Effector memory CD8-positive, alpha-beta T cell (primary cell): Measurements from ENCODE around the gene FXYD5.

ENCODE experiments used
- ATAC-seq: fragments of 150-1000 bp; cut with Tn5 transposase; replicated peaks from 2 replicates; pipeline ENCODE4 v1.10.0; 2021; ENCODE audit warnings: mild to moderate bottlenecking, moderate library complexity
- DNase-seq, 3 experiments: peaks; one replicate each; pipeline ENCODE4 v3.0.0; 2021
- H3K27ac Mint-ChIP-seq, 2 donors: one replicate each; pipeline ENCODE4 v1.8.0; 2022; ENCODE audit warnings: mild to moderate bottlenecking in 2 of 2, mixed read lengths in 2 of 2, moderate library complexity in 2 of 2
- H3K27me3 Mint-ChIP-seq, 2 donors: one replicate each; pipeline ENCODE4 v1.8.0; 2022; ENCODE audit warnings: mixed read lengths in 2 of 2
- H3K36me3 Mint-ChIP-seq: one replicate; pipeline ENCODE4 v1.8.0; 2022; ENCODE audit warnings: mild to moderate bottlenecking, moderate library complexity, mixed read lengths; ENCODE audit not compliant: insufficient read depth
- H3K4me1 Mint-ChIP-seq, 2 donors: one replicate each; pipeline ENCODE4 v1.8.0; 2022; ENCODE audit warnings: low read depth in 2 of 2, mixed read lengths in 2 of 2
- H3K4me3 Mint-ChIP-seq, 2 donors: one replicate each; pipeline ENCODE4 v1.8.0; 2022; ENCODE audit warnings: mild to moderate bottlenecking in 2 of 2, mixed read lengths in 2 of 2, moderate library complexity in 2 of 2
- H3K9me3 Mint-ChIP-seq, 2 donors: one replicate each; pipeline ENCODE4 v1.8.0; 2022; ENCODE audit warnings: mixed read lengths in 2 of 2

FXYD5 gene

DNA sequence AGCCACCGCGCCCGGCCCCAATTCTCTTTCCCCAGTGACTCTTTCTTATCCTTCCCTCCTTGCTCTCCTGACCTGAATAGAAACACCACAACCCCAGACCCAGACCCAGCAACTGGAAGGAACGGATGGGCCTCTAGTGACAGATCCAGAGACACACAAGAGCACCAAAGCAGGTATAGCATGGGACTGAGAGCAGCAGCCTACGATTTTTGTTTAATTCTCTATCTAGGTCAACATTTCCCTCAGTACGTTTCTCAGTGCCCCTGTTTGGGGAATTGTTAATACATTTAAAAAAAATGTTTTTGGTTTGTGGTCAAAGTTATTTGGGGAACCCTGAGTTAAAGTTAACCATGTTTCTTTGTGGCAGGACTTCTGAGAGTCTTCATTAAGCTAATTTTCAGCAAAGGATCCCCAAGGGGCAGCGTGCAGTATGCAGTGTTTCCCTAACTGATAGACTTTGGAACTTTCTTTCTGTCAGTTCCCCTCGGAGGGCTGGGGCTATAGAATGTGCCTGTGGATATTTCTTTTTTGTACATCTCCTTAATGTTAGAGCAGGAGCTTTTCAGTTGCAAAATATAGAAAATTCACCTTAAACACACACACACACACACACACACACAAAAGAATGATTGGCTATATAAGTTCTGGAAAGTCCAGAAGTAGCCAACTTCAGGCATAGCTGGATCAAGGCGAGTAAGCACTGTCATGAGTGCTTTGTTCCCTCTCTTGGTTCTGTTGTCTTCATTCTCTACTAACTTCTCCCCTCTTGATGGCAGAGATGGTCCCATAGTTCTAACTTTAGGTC lies 6.3 kb downstream of the FXYD5 start:
- no peak for DNase-seq
- Mint-ChIP-seq H3K36me3 (peaks cover 88% of the 10 kb centered on the region), H3K9me3 (peaks cover 5 to 6% of the 10 kb centered on the region in 2 donors), H3K27me3 (no peaks in the 10 kb centered on the region), H3K4me1 (peaks cover 24 to 29% of the 10 kb centered on the region in 2 donors), H3K27ac (peak overlapping the region; percentile 8 to 88), H3K4me3 (no peak overlapping the region)
- no peak for ATAC-seq

DNA sequence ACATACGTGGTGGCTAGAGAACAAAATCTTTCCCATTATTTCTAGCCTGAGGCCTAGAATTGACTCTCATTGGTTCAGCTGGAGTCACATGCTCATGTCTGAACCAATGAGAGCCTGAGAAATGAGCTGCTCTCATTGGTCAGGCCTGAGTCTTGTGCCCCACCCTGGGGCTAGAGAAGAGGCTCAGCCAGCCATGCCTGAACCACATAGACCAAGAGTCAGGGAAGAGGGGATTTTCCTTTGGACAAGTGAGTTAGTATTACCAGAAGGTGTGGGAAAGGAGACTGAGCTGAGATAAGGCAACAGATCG lies 6.9 kb downstream of the FXYD5 start:
- peaks cover 92% of the 10 kb centered on the region for H3K36me3 Mint-ChIP-seq
- ATAC-seq: no peak
- no peaks in the 10 kb centered on the region for H3K27me3 Mint-ChIP-seq
- H3K9me3 Mint-ChIP-seq: peaks cover 6 to 10% of the 10 kb centered on the region in 2 donors
- no peak for DNase-seq
- no peak overlapping the region for H3K4me3 Mint-ChIP-seq
- peaks cover 19 to 25% of the 10 kb centered on the region in 2 donors for H3K4me1 Mint-ChIP-seq
- peak overlapping the region; percentile 1 to 8 for H3K27ac Mint-ChIP-seq

DNA sequence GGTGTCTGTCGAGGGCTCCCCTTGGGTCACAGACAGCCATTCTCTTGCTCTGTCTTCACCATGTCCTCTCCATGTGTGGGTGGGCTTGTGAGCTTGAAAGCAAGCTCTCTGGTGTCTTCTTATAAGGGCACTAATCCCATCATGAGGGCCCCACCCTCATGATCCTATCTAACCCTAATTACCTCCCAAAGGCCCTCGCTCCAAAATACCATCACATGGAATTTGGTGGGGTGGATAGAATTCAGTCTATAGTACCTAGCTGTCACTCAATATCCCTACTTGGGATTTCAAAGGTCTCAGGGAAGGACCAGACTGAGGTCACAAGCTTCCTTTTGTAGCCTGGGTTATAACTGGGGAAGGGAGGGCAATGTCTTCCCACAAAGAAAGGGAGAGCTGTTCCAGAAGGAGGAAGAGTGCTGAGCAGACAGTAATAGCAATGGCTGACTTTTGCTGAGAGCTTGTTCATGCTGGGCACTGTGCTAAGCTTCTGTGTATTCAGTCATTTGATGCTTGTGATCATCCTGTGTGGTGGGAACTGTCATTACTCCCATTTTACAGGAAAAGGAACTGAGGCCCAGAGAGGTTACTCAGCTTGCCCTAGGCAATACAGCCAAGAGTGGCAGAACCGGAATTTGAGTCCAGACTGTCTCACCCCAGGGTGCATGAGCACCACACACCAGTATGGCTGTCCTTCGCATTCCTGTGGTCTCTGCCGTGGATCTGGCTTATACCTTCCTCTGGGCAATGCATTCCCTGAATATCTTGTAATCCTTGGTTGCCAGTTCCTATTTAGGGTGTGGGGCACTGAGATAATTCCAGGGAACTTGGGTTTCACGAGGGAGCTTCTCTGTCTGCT lies 8.2 kb downstream of the FXYD5 start:
- Mint-ChIP-seq H3K36me3 (peaks cover 89% of the 10 kb centered on the region), H3K27me3 (no peaks in the 10 kb centered on the region), H3K4me3 (no peak overlapping the region), H3K9me3 (peaks cover 6 to 11% of the 10 kb centered on the region in 2 donors), H3K27ac (peak overlapping the region; percentile 74 to 80), H3K4me1 (peaks cover 18 to 27% of the 10 kb centered on the region in 2 donors)
- DNase-seq: no peak
- no peak for ATAC-seq

DNA sequence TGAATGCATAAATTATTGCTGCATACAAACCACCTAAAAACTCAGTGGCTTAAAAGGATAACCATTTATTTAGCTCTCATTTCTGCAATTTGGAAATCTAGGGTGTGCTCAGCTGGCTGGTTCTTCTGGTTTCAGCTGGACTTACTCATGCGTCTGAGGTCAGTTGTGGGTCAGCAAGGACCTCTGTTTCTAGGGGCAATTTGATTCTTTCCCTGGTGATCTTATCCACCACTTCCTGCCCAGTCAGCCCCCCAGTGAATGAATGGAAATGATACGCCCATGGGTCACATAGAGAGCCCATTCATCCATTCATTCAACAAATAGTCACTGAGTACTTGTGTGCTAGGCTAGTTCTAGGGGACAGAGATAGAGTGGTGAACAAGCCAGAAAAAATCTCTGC lies 9.9 kb downstream of the FXYD5 start:
- Mint-ChIP-seq H3K9me3 (peaks cover 6 to 11% of the 10 kb centered on the region in 2 donors), H3K4me1 (peaks cover 15 to 26% of the 10 kb centered on the region in 2 donors), H3K27ac (peak overlapping the region; percentile 24 to 81), H3K4me3 (no peak overlapping the region), H3K36me3 (peaks cover 89% of the 10 kb centered on the region), H3K27me3 (no peaks in the 10 kb centered on the region)
- no peak for DNase-seq
- ATAC-seq: no peak

DNA sequence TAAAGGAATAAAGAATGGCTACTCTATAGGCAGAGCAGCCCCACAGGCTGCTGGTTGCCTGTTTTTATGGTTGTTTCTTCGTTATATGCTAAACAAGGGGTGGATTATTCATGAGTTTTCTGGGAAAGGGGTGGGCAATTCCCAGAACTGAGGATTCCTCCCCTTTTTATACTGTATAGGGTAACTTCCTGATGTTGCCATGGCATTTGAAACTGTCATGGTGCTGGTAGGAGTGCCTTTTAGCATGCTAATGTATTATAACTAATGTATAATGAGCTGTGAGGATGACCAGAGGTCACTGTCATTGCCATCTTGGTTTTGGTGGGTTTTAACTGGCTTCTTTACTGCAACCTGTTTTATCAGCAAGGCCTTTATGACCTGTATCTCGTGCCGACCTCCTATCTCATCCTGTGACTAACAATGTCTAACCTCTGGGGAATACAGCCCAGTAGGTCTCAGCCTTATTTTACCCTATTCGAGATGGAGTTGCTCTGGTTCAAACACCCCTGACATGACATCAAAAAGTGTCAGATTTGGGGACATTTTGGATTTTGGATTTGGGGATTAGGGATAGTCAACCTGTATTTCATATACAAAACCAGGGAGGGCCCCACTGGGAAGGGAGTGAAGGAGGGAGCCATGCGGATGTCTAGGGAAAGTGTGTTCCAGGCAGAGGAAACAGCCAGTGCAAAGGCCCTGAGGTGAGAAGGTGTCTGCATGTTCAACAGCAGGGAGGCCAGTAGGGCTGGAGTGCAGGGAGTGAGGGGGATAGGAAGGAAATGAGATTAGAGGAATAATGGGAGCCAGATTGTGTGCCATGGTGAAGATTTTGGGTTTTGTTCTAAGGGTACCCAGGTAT lies 10.9 kb downstream of the FXYD5 start:
- H3K4me1 Mint-ChIP-seq: peaks cover 15 to 26% of the 10 kb centered on the region in 2 donors
- ATAC-seq (no peak), DNase-seq (no peak)
- H3K27me3 Mint-ChIP-seq: no peaks in the 10 kb centered on the region
- H3K4me3 Mint-ChIP-seq: no peak overlapping the region
- H3K9me3 Mint-ChIP-seq: peaks cover 6 to 11% of the 10 kb centered on the region in 2 donors
- H3K36me3 Mint-ChIP-seq: peaks cover 85% of the 10 kb centered on the region
- peak overlapping the region; percentile 18 to 28 for H3K27ac Mint-ChIP-seq

DNA sequence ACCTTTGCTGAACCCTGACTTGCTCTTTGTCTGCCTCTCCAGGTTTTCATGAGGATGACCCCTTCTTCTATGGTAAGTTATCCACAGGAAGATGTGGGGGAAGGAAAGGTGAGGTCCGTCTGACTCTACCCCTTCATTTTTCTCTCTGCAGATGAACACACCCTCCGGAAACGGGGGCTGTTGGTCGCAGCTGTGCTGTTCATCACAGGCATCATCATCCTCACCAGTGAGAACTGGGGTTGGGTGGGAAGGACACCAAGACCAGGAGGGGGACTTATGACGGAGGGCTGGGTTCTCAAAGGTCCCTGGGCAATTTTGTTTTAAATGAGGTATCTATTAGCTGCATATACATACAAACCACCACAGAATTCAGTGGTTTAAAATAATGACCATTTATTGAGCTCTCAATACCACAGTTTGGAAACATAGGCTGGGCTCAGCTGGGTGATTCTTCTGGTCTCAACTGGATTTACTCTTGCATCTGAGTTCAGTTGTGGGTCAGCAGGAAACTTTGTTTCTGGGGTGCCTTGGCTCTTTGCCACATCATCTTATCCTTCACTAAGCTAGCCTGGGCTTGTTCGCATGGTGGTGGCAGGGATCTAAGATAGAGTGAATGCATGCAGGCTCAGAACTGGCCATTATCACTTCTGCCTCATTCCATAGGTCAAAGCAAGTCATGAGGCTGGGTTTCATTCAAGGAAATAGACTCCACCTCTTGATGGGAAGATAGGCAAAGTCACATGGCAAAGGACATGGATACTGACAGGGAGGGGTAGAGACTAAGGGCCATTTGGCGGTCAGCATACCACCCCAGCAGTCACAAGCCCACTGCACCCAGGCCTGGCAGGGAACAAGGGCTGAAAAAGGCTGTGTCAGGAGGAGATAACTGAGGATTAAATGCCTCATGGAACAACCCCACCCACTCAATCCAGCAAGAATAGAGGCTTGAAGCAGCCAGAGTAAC lies 11.8 kb downstream of the FXYD5 start:
- Mint-ChIP-seq H3K27ac (peak overlapping the region in 1 of 2 donors; percentile 90), H3K4me3 (no peak overlapping the region), H3K4me1 (peaks cover 15 to 25% of the 10 kb centered on the region in 2 donors), H3K27me3 (no peaks in the 10 kb centered on the region), H3K36me3 (peaks cover 81% of the 10 kb centered on the region), H3K9me3 (peaks cover 6 to 11% of the 10 kb centered on the region in 2 donors)
- DNase-seq (no peak), ATAC-seq (no peak)

DNA sequence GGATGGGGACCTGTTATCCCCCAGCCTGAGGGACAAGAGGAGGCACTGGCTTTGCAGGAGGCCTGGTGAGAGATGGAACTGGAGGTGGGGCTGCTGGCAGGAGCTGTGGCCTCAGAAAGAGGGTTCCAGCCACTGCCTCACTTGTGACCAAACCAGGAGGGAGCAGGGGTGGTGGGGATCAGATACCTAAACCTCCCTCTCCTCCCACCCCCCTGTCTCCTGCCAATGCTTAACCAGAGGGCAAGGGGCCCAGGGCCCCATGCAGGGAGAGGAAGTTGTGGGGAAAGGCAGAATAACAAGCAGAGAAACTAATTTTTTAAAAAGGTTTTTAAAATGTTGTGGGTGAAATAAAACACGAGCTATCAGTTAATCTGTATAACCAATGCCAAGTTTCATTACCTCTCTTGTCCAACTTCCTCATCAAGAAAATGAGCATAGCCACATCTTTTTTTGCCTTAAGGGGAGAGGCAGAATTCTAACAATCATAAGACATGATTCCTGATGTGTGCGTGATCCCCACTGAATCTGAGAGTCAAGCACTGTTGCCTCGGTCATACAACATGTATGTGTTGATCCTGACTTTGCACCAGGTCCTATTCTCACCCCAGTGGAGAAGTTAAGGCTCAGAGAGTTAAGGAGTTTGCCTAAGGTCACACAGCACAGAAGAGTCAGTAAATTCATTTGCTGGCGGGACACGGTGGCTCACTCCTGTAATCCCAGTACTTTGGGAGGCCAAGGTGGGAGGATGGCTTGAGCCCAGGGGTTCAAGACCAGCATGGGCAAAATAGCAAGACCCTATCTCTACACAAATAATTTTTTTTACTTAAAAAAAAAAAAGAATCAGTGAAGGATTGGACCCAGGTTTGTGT lies 12.9 kb downstream of the FXYD5 start:
- ATAC-seq (peak; percentile 27), DNase-seq (no peak)
- H3K27me3 Mint-ChIP-seq: no peaks in the 10 kb centered on the region
- peaks cover 15 to 26% of the 10 kb centered on the region in 2 donors for H3K4me1 Mint-ChIP-seq
- H3K36me3 Mint-ChIP-seq: peaks cover 73% of the 10 kb centered on the region
- no peak overlapping the region for H3K4me3 Mint-ChIP-seq
- peak overlapping the region; percentile 85 to 90 for H3K27ac Mint-ChIP-seq
- peaks cover under 1 to 11% of the 10 kb centered on the region in 2 donors for H3K9me3 Mint-ChIP-seq

DNA sequence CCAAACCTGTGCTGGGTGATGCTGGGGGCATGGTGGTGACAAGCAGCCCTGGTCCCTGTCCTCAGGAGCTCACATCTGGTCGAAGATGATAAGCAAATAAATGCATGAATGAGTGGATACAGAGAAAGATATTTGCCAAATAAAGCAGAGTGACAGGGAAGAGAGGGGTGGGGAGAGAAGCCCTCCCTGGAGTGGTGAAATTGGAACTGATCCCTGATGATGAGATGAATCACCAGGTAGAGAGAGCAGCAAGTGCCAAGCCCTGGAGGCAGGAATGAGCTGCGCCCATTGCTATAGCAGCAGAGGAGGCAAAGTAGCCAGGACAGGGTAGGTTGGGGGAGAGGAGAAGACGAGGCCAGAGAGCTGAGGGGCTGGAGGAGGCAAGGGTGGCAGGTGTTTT lies 13.7 kb downstream of the FXYD5 start:
- Mint-ChIP-seq H3K36me3 (peaks cover 65% of the 10 kb centered on the region), H3K27me3 (no peaks in the 10 kb centered on the region), H3K4me1 (peaks cover 12 to 26% of the 10 kb centered on the region in 2 donors), H3K27ac (peak overlapping the region; percentile 85 to 90), H3K4me3 (no peak overlapping the region), H3K9me3 (peaks cover 0 to 11% of the 10 kb centered on the region in 2 donors)
- ATAC-seq (no peak), DNase-seq (no peak)

DNA sequence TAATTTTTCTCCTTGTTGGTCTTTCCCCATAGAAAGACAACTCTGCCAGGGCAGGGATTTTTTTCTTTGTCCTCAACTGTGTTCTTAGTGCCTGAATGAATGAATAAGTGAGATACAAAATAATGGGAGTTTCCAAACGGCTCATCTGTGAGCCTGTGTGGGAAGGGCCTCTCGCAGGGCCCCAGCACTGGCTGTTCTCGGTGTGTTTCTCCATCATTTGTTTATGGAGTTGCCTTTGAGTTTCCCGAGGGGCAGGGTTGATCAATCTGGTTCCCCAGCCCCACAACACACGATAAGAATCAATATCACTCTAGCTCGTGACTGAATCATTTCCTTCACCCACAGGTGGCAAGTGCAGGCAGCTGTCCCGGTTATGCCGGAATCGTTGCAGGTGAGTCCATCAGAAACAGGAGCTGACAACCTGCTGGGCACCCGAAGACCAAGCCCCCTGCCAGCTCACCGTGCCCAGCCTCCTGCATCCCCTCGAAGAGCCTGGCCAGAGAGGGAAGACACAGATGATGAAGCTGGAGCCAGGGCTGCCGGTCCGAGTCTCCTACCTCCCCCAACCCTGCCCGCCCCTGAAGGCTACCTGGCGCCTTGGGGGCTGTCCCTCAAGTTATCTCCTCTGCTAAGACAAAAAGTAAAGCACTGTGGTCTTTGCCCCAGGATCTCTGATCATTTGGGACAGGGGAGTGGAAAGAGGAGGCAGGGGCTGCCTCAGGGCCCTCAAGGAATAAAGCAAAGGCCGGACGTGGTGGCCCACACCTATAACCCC lies 14.9 kb downstream of the FXYD5 start:
- Mint-ChIP-seq H3K27ac (peak overlapping the region; percentile 85 to 90), H3K4me1 (peaks cover 11 to 29% of the 10 kb centered on the region in 2 donors), H3K27me3 (no peaks in the 10 kb centered on the region), H3K9me3 (peaks cover 0 to 11% of the 10 kb centered on the region in 2 donors), H3K36me3 (peaks cover 53% of the 10 kb centered on the region), H3K4me3 (no peak overlapping the region)
- no peak for ATAC-seq
- no peak for DNase-seq

DNA sequence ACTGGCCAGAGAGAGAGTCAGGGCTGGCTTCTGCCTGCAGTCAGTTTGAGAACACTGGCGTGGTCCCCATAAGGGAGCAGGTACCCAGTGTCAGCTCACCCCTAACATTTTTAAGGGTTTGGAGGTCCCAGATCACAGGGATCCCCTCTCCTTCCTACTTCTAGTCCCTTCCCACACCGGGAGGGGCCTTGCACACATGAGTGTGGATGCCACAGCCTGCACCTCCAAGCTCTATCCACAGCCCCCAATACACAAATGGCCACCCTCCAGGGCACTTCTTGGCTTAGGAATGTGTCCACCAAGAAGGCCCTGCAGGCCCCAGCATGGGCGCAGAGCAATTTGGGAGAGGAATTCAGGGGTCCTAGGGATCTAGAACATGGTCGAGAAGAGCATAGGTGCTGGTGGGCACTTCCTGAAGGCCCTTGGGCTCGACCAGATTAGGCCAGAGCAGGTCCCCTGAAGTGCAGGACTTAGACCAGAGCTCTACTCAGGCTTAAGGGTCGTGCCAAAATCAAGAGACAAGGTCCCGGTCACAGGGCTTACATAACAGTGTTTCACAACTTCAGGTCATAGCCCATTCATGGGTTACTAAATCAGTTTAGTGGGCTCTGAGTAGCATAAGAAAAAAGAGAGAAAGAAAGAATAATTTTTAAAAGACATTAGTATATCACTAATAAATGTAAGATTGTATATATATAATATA lies 16.0 kb downstream of the FXYD5 start:
- ATAC-seq: no peak
- Mint-ChIP-seq H3K9me3 (peaks cover 0 to 10% of the 10 kb centered on the region in 2 donors), H3K4me3 (no peak overlapping the region), H3K27ac (peak overlapping the region in 1 of 2 donors; percentile 90), H3K27me3 (no peaks in the 10 kb centered on the region), H3K36me3 (peaks cover 45% of the 10 kb centered on the region), H3K4me1 (peaks cover 11 to 30% of the 10 kb centered on the region in 2 donors)
- DNase-seq: no peak
